GM04503 (cell line): ENCODE measurements around the gene JAK2.
A peak's percentile ranks its signal among the peaks of the same experiment; 100 is the strongest.
"Not testable (repeated sequence)": the region's sequence is repeated elsewhere in the genome, so short reads cannot be mapped to it uniquely, and the experiment has no call there.

Source experiments
- DNase-seq: peaks from one replicate; pipeline ENCODE4 v3.0.0-alpha.2; 2012; ENCODE audit warnings: low read depth

The JAK2 gene

DNA sequence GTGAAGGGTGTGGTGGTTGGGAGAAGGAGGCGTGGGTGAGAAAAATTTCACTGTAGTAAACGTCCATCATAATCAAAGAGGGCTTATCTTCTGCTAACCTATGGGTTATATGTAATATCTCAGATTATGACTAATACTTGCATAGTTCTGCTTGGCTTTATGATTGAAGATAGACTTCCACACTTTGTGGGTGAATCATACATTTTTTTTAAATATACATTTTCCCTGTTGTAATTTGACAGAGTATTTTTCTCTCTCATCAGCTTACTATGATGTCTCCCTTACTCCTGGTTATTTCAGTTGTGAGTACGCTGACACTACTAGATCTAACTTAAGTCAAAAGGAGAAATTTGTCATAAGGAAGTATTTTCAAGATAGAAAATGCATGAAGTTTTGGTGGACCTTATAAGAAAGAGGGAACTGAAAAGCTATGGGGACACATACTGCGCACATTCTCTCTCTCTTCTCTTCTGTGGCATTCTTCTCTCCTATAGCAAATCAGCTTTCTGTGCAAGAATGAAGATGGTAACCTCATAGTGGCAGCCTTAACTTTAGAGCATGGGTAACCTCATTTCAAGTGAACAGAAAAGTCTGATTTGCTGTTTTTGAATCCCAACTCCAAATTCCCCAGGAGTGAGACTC, 4.9 kb upstream of the JAK2 start:
- DNase-seq = no peak

DNA sequence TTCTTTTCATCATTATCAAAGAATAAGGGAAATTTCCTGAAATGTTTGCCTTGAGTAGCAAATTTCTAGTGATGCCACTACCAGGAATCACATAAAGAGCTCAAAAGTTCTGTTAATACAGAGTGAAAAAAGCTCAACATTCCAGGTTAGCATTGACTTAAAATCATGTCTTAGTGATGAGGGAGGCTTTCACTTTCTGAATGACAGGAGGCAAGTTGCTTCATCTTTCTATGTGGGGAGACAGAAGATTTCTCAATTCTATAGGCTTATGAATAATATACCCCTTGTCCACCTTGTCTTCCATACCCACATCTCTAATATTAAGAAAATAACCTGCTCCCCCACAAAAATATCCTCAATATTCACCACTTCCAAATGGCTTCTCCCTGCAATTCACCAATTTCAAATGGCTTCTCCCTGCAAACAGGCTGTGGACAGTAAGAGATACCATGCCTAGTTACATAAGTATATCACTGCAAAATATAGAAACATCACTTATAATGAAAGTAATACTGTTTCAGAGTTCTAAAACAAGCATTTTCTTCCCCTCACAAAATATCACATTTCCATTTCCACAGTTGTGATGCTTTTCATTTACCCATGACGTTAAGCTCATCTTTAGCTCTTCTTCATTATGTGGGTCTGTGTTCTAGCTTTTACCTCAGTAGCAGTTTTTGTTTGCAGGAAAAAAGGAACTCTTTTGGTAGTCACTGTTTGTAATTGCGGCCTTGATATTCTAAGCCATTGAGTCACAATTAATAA, 2.2 kb upstream of the JAK2 start:
- no peak for DNase-seq

DNA sequence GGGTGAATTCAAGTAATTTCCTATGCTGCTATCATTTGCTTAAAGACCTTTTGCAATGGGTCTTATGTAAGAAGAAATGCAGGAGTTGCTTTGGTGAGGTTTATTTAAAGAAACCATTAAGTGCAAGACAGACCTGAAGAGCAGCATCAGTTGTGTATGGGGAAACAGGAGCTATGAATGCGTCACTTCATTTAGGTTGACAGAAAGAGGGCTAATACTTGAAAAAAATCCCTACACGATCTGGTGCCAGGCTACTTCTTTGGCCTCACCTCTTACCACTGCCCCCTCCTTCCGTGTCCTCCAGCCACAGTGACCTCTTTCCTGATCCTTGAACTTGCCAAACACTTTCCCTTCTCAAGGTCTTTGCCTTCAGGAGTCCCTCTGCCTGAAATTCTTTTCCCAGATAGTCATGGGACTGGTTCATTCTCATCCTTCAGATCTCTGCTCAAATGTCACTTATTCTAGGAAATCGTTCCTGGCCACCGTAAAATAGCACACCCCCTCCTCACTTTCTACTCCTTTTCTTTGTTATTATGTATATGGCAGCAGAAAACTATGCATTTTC, 1.4 kb upstream of the JAK2 start:
- DNase-seq = no peak

DNA sequence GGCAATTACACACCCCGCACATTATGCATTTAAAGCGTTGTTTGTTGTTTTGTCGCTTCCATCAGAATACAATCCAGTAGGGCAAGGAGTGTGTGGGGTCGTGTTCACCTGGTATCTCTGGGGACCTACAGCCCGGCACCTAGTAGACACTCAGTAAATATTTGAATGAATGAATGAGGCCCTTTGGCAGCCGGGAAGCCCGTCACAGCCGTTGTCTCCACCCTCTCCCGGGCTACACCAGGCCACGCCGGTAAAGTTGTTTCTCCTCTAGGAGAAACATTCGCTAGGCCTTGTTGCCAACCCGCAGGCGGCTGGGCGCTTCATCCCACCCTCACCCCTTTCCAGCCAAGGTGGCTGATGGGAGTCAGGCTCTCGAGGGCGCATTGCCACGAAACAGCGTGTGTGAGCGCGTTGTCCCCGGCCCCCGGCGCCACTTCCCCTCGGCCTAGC, 876 bp upstream of the JAK2 start:
- no peak for DNase-seq

DNA sequence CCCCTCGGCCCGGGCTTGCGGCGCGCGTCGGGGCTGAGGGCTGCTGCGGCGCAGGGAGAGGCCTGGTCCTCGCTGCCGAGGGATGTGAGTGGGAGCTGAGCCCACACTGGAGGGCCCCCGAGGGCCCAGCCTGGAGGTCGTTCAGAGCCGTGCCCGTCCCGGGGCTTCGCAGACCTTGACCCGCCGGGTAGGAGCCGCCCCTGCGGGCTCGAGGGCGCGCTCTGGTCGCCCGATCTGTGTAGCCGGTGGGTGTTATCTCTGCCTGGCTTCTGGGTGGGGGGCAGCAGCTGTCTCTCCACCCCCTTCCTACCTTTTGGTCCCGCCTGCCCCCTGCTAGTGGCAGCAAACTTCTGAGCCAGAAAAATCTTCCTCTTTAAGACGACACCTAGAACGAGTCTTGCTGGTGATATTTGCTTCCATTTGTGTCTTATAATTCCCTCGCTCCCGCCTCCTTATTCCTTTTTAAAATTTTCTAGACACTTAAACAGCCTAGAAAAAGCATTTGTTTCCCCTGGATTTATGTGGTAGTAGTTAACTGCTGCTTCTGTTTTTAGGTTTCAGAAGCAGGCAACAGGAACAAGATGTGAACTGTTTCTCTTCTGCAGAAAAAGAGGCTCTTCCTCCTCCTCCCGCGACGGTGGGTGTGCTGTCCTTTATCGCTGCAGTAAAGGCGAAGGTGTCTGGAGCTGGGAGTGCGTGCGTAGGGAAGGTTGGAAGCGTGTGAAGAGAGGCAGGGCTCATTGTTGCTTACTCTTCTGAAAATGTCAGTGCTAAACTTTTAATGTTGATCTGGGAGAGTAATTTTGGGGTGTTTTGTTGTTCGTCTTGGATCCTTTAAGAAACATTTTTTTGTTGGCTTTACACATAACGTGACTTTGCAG, 554 bp downstream of the JAK2 start:
- no peak for DNase-seq

DNA sequence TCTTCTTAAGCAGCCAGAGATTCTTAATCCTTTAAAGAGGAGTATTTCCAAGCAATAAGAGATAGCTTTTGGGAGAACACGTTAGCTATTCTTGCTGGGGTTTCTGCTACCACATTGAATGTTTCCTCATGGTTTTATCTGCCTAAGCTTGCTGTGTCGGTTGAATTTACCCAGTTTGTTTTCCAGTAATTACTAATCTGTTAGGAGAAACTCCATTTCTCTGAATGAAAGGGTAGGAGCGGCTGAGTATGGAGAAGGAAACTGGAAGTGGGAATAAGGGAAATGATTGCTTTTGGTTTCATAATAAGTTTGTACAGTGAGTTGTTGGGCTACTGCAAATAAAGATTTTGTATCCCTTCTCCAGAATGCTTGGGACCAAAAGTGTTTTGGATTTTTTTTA, 1.2 kb downstream of the JAK2 start:
- DNase-seq = no peak

DNA sequence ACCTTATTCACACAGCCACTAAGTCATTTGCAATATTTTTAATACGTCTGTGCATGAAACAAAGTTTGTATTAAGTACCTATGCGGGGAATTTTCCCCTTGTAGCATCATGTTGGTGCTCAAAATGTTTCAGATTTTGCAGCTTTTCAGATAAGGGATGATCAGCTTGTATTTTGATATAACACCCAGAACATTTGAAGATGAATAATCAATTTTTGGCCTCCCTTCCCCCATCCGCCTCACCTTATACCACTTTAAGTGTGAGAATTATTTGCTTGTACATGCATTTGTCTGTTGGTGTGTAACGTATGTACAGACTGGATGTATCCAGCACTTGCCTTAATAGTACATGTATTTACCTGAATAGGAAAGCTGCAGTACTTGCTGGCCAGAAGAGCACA, 1.7 kb downstream of the JAK2 start:
- no peak for DNase-seq

DNA sequence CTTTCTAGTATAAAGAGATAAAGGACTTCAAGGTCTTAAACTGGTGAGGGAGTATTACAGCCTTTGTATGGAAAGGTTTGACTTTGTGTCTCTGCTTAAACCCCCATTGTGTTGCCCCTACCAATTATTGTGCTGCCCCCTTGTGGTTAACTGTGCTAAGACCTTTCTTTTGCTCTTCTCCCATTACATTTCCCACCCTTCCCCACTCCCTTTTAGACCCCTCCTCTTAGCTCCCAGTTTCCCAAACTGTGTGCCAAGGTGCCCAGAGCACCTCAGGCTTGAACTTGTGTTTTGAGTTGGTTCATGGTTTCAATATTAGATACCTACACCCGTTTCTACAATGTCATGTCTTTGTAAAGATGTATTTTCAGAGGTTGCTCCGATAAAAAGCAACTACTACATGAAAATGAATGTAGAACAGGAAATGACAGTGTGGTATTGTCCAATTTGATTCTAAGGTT, 2.9 kb downstream of the JAK2 start:
- no peak for DNase-seq

DNA sequence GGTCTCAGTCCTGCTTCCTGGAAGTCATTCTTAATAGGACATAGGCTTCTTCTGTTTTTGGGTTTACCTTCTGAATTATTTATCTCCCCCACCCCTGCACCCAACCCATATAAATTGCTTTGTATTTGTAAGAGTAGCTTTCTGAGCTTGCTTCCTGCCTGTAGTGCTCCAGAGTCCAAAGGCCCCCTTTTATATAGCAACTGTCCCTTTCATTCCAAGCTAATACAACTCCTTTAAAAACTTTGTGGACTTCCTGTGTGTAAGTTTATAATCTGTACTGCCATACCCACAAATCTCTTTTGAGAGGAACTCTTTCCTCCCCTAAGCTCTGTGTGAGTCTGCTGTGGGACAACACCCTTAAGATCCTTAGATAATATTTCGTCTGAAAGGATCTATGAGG, 7.8 kb downstream of the JAK2 start:
- DNase-seq = no peak

DNA sequence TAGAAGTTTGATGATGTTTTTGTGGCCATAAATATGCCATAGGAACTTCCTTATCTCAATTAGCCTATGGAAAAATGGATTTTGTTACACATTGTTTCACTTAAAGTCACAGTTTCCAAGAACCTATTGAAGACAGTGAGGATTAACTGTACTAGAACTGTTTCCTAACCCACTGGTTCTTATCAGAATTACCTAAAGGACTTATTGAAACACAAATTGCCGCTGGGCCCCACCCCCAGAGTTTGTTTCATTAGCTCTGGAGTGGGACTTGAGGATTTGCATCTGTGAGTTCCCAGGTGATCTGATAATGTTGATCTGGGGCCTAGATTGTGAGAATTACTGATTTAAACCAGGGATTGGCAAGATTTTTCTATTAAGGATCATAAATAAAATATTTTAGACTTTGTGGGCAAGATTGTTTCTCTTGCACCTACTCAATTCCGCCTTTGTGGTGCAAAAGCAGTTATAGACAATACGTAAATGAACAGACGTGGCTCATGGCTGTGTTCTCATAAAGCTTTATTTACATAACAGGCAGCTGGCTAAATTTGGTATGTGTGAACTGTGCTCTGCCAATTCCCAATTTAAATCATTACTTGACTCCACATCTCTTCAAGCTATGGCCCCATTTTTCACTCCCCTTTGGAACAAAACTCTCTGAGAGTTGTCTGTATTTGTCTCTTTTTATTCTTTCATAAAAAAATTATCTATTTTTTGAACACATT, 9.3 kb downstream of the JAK2 start:
- DNase-seq = no peak

DNA sequence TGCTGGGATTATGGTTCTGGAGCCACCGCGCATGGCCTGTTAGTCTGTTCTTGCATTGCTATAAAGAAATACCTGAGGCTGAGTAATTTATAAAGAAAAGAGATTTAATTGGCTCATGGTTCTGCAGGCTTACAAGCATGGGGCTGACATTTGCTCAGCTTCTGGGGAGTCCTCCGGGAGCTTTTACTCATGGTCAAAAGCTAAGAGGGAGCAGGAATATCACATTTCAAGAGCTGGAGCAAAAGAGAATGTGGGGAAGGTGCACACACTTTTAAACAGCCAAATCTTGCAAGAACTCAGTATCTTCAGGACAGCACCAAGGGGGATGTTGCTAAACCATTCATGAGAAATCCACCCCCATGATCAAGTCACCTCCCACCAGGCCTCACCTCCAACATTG, 12.1 kb downstream of the JAK2 start:
- DNase-seq = no peak

DNA sequence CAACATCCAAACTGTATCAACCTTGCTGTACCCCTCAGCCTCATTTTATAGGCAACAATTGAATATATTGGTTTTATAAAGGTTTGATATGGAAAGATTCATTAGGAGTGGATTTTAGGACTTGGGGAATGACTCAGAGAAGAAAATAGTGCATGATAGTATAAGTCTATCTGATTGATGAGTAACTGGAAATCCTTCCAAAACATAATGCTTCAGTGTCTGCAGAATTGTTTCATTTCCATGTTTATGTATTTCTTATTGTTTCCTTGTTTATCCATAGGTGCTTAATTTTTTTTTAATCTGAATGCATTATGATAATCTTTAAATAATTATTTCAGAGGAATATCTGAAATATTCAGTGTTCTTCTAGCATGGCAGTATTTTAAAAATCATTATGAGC, 12.6 kb downstream of the JAK2 start:
- no peak for DNase-seq

DNA sequence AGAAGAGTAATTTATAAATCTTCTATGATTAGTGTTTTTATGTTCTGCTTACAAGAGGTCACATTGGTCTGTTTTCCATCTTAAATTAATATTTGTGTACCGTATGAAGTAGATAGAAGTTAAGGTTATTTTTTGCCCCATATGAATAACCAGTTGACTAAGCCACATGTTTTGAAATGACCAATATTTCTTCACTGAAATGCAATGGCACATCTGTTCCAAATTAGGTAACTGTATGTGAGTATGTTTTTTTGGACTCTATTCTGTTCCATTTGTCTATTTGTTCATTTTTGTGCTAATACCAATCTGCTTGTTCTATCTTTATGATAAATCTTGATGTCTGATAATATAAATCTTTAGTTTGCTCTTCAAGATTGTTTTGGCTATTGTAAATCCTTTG, 17.7 kb downstream of the JAK2 start:
- DNase-seq = peak; percentile 55

DNA sequence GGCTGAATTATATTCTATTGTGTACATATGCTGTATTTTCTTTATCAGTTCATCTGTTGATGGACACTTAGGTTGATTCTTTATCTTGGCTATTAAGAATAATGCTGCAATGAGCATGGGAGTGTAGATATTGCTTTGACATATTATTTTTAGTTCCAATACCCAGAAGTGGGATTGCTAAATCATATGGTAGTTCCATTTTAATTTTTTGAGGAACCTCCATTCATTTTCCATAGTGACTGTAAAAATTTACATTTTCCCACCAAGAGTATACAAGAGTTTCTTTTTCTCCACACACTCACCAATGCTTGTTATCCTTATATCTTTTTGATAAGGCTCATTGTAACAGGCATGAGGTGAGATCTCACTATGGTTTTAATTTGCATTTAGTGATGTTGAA, 19.4 kb downstream of the JAK2 start:
- DNase-seq = no peak

DNA sequence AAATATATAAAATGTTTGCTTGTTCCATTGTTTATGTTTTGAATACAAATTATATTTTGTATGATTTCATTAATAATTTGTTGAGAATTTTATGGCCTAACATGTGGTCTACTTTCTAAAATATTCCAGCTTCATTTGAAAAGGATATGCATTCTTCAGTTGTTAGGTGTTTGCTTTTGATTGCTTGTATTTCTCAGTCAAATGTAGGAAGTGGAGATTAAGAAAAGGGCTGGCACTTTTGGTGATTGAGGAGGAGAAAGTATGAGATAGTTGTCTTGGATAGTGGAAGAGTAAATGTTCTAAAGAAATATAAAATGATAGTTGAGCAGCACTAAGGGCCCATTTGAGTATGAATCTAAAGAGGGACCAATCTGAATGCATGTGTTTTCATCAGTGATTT, 23.1 kb downstream of the JAK2 start:
- no peak for DNase-seq

DNA sequence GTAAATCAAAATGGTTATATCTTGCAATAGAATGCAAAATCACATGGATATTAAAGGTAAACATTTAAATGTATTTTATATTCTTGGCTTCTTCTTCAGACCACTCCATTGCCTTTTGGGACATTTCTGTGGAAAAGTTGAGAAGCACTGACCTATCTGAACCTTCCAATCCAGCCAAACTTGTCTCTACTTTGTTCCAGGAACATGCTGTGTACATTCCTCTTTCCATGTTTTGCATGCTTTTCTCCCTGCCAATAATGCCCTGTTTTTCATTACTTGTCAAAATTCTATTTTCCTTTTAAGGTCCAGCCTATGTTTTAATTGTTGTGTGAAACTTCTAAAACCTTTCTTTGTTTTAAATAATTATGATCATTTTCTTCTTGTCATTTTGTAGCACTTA, 28.3 kb downstream of the JAK2 start:
- DNase-seq = no peak

DNA sequence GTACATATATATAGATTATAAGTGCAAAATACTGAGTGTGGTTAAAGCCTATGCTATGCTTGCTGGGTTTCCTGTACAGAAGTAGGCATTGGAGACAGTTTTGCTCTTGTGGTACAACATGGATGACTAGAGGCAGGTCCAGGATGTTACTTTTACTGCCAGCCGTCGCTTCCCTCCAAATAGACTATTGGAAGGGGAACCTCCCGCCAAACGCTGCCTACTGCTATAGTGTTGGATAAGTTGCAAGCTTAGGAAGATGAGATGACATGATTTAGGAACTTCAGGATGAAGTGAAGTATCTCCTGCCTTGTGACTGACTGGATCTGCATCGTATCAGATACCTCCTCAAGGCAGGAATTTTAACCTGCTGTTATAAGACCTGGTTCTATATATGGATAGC, 30.9 kb downstream of the JAK2 start:
- no peak for DNase-seq

DNA sequence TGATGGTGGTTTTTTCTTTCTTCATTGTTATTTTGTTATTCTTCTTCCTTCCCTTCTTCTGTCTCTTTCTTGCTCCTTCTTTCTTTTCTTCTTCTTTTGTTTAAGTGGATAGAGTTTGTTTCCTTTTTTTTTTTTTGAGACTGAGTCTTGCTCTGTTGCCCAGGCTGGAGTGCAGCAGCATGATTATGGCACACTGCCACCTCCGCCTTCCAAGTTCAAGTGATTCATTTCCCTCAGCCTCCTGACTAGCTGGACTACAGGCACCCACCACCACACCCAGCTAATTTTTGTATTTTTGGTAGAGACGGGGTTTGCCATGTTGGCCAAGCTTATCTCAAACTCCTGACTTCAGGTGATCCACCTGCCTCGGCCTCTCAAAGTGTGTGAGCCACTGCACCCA, 40.3 kb downstream of the JAK2 start:
- DNase-seq = no peak

DNA sequence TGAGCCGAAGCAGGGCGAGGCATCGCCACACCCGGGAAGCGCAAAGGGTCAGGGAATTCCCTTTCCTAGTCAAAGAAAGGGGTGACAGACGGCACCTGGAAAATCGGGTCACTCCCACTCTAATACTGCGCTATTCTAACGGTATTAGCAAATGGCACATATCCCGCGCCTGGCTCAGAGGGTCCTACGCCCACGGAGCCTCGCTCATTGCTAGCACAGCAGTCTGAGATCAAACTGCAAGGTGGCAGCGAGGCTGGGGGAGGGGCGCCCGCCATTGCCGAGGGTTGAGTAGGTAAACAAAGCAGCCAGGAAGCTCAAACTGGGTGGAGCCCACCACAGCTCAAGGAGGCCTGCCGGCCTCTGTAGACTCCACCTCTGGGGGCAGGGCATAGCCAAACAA, 46.9 kb downstream of the JAK2 start:
- DNase-seq = not testable (repeated sequence)

DNA sequence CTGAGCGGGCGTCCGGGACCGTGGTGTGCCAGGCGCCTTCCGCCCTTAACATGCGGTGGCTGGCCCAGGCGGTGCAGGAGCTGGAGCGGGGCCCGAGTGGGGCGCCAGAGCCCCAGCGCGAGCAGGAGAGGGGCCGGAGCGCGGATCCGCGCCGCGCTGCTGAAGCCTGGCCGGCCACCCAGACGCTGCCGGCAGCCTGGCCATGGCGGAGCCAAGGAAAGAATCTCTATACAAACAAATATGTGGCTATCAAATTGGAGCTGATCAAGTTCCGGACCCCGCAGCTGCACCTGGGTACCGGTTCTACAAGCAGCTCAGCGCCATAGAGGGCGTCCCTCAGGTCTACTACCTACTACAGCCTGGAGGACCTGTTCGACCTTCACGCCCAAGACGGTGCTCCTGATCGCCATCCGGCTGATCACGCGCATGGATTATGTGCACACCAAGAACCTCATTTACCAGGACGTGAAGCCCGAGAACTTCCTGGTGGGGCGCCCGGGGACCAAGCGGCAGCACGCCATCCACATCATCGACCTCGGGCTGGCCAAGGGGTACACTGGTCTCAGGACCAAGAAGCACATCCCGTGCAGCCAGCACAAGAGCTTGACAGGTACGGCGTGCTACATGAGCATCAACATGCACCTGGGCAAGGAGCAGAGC, 55.8 kb downstream of the JAK2 start:
- no peak for DNase-seq

DNA sequence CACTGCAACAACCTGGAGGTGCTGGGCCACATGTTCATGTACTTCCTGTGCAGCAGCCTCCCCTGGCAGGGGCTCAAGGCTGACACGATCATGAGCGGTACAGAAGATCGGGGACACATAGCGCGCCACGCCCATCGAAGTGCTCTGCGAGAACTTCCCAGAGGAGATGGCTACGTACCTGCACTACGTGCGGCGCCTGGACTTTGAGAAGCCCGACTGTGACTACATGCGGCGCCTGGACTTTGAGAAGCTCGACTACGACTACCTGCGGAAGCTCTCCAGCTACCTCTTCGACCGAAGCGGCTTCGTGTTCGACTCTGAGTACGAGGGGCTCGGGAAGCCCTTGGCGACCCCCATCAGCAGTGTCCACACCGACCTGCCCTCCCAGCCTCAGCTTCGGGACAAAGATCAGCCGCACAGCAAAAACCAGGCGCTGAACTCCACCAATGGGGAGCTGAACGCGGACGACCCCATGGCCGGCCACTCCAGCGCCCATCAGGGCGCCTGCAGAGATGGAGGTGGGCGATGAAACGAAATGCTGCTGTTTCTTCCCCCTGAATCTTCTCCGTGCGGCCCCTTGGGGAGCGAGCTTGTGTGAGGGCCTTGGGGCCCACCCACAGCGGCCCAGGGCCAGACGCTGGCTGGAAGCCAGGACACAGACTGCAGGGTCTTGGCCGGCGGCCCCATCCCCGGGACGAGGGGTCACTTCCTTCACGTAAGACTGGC, 56.5 kb downstream of the JAK2 start:
- DNase-seq = no peak
